Ectodermal cell (in vitro differentiated cells): ENCODE results near the gene CCDC24.

Experiments
- H3K27ac ChIP-seq: 2 replicates; pipeline ENCODE4 v1.7.0; 2013; ENCODE audit warnings: mild to moderate bottlenecking, low read depth, low read length; ENCODE audit not compliant: insufficient read depth, poor library complexity, severe bottlenecking
- H3K27me3 ChIP-seq: 2 replicates; pipeline ENCODE4 v1.7.0; 2013; ENCODE audit warnings: mild to moderate bottlenecking, low read length; ENCODE audit not compliant: insufficient read depth, control insufficient read depth, poor library complexity, severe bottlenecking
- H3K36me3 ChIP-seq: one replicate; pipeline ENCODE4 v1.7.0; 2013; ENCODE audit warnings: low read length; ENCODE audit not compliant: control insufficient read depth, insufficient read depth
- H3K4me1 ChIP-seq: one replicate; pipeline ENCODE4 v1.7.0; 2013; ENCODE audit warnings: low read length; ENCODE audit not compliant: control insufficient read depth, insufficient read depth
- H3K4me3 ChIP-seq: 2 replicates; pipeline ENCODE4 v1.7.0; 2013; ENCODE audit warnings: low read depth, low read length, control low read depth; ENCODE audit not compliant: insufficient read depth
- H3K9me3 ChIP-seq: 2 replicates; pipeline ENCODE4 v1.7.0; 2013; ENCODE audit warnings: mild to moderate bottlenecking, low read length, moderate library complexity; ENCODE audit not compliant: control insufficient read depth
- WGBS, 2 experiments: methylation state at CpG; one replicate each; pipeline ENCODE4 v1.1.7; 2013; ENCODE audit warnings: missing lambda C conversion rate in 2 of 2; 5-methylcytosine and 5-hydroxymethylcytosine counted together

CCDC24 gene

GRCh38 chr1:44021581-44022321 is 30.4 kb downstream of the CCDC24 start:
- no peak overlapping the region for H3K4me3 ChIP-seq
- no peak overlapping the region for H3K27ac ChIP-seq
- no peaks in the 10 kb centered on the region for H3K27me3 ChIP-seq
- peaks cover 9% of the 10 kb centered on the region for H3K36me3 ChIP-seq
- 92 to 93% methylated on average over 10 of the region's 10 CpGs for WGBS, 2 experiments
- peaks cover 9% of the 10 kb centered on the region for H3K4me1 ChIP-seq
- no peaks in the 10 kb centered on the region for H3K9me3 ChIP-seq

GRCh38 chr1:44024031-44024902 is 32.9 kb downstream of the CCDC24 start:
- Histone ChIP-seq H3K27ac (no peak overlapping the region), H3K4me1 (peaks cover under 1% of the 10 kb centered on the region), H3K36me3 (peaks cover 9% of the 10 kb centered on the region), H3K27me3 (no peaks in the 10 kb centered on the region), H3K9me3 (no peaks in the 10 kb centered on the region), H3K4me3 (no peak overlapping the region)
- 93 to 96% methylated on average over 14 of the region's 14 CpGs for WGBS, 2 experiments

GRCh38 chr1:44024903-44025525 is 33.6 kb downstream of the CCDC24 start:
- Histone ChIP-seq H3K4me3 (no peak overlapping the region), H3K4me1 (peaks cover 4% of the 10 kb centered on the region), H3K27ac (no peak overlapping the region), H3K36me3 (peaks cover 9% of the 10 kb centered on the region), H3K9me3 (no peaks in the 10 kb centered on the region), H3K27me3 (no peaks in the 10 kb centered on the region)
- WGBS, 2 experiments, result 93 to 94% methylated on average over 13 of the region's 13 CpGs

- 90 to 91% methylated on average over 3 of the region's 3 CpGs for WGBS, 2 experiments
- H3K36me3 ChIP-seq, result peaks cover 9% of the 10 kb centered on the region
Measured at GRCh38 chr1:44025816-44026215, 34.4 kb downstream of the CCDC24 start.

GRCh38 chr1:44027320-44027719 is 35.9 kb downstream of the CCDC24 start:
- Histone ChIP-seq H3K4me3 (no peak overlapping the region), H3K4me1 (peaks cover 15% of the 10 kb centered on the region), H3K9me3 (no peaks in the 10 kb centered on the region), H3K36me3 (peaks cover 9% of the 10 kb centered on the region), H3K27ac (no peak overlapping the region), H3K27me3 (no peaks in the 10 kb centered on the region)
- 93 to 94% methylated on average over 3 of the region's 3 CpGs for WGBS, 2 experiments

More at GRCh38 chr1:44025816-44026215, 34.4 kb downstream of the CCDC24 start:
- H3K27ac ChIP-seq, result no peak overlapping the region
- peaks cover 4% of the 10 kb centered on the region for H3K4me1 ChIP-seq
- no peak overlapping the region for H3K4me3 ChIP-seq
- no peaks in the 10 kb centered on the region for H3K9me3 ChIP-seq
- H3K27me3 ChIP-seq, result no peaks in the 10 kb centered on the region

- H3K9me3 ChIP-seq, result no peaks in the 10 kb centered on the region
- WGBS, 2 experiments, result 37 to 39% methylated on average over 17 of the region's 17 CpGs
- H3K27me3 ChIP-seq, result no peaks in the 10 kb centered on the region
- no peaks in the 10 kb centered on the region for H3K36me3 ChIP-seq
- H3K4me3 ChIP-seq, result peak overlapping the region; percentile 85
- peaks cover 31% of the 10 kb centered on the region for H3K4me1 ChIP-seq
- peak overlapping the region; percentile 93 for H3K27ac ChIP-seq
Measured at GRCh38 chr1:44029260-44029910, 38.0 kb downstream of the CCDC24 start.

GRCh38 chr1:44029911-44030604 is 38.7 kb downstream of the CCDC24 start:
- peaks cover 31% of the 10 kb centered on the region for H3K4me1 ChIP-seq
- WGBS, 2 experiments, result 0% methylated on average over 75 of the region's 75 CpGs
- H3K36me3 ChIP-seq, result no peaks in the 10 kb centered on the region

GRCh38 chr1:44030605-44031251 is 39.3 kb downstream of the CCDC24 start:
- Histone ChIP-seq H3K4me3 (peak overlapping the region; percentile 85), H3K27ac (peak overlapping the region; percentile 93), H3K9me3 (no peaks in the 10 kb centered on the region), H3K27me3 (no peaks in the 10 kb centered on the region), H3K36me3 (no peaks in the 10 kb centered on the region), H3K4me1 (peaks cover 35% of the 10 kb centered on the region)
- 0% methylated on average over 65 to 66 of the region's 66 CpGs for WGBS, 2 experiments

More at GRCh38 chr1:44029911-44030604, 38.7 kb downstream of the CCDC24 start:
- Histone ChIP-seq H3K9me3 (no peaks in the 10 kb centered on the region), H3K27me3 (no peaks in the 10 kb centered on the region), H3K27ac (peak overlapping the region; percentile 93), H3K4me3 (peak overlapping the region; percentile 85)
